GM23338 (cell line): ENCODE data around the gene HOXB3. TPM values are rescaled to one million over a fixed set of nuclear protein-coding genes. Genes with fewer than 3 reads are reported as not detected.

ENCODE experiments used
- ATAC-seq: fragments of 200-7000 bp; cut with Tn5 transposase; 3 replicates; pipeline ENCODE4 v1.9.1; 2020
- DNase-seq: peaks from one replicate; pipeline ENCODE4 v3.0.0-alpha.2; 2015; ENCODE audit warnings: low spot score
- H2AFZ ChIP-seq: fragments of 200-600 bp; sonication (generic); 2 replicates; pipeline ENCODE4 v1.8.0; 2016; ENCODE audit warnings: antibody characterized with exemption, mild to moderate bottlenecking, moderate library complexity
- H3F3A ChIP-seq: fragments of 200-600 bp; sonication (generic); replicated peaks from 2 replicates; pipeline ENCODE4 v1.8.0; 2017; ENCODE audit warnings: antibody characterized with exemption, mixed run types, low read depth
- H3K27ac ChIP-seq: fragments of 200-600 bp; sonication (generic); 2 replicates; pipeline ENCODE4 v1.6.1; 2016; ENCODE audit warnings: low read depth
- H3K27me3 ChIP-seq: fragments of 200-600 bp; sonication (generic); 2 replicates; pipeline ENCODE4 v1.8.0; 2016; ENCODE audit warnings: mild to moderate bottlenecking, mixed run types, moderate library complexity; ENCODE audit not compliant: insufficient read depth
- H3K36me3 ChIP-seq: fragments of 200-600 bp; sonication (generic); 2 replicates; pipeline ENCODE4 v1.8.0; 2016; ENCODE audit warnings: mild to moderate bottlenecking; ENCODE audit not compliant: insufficient read depth
- H3K4me1 ChIP-seq: fragments of 200-600 bp; sonication (generic); 2 replicates; pipeline ENCODE4 v1.8.0; 2016; ENCODE audit warnings: mild to moderate bottlenecking, moderate library complexity; ENCODE audit not compliant: insufficient read depth
- H3K4me2 ChIP-seq: fragments of 200-600 bp; sonication (generic); 2 replicates; pipeline ENCODE4 v1.7.1; 2017; ENCODE audit warnings: mixed run types
- H3K4me3 ChIP-seq: fragments of 200-600 bp; sonication (generic); 2 replicates; pipeline ENCODE4 v1.6.1; 2016; ENCODE audit warnings: mixed run types
- H3K79me2 ChIP-seq: fragments of 200-600 bp; sonication (generic); replicated peaks from 2 replicates; pipeline ENCODE4 v1.8.0; 2017; ENCODE audit warnings: mild to moderate bottlenecking; ENCODE audit not compliant: insufficient read depth
- H3K9me2 ChIP-seq: fragments of 200-600 bp; sonication (generic); 2 replicates; pipeline ENCODE4 v1.8.0; 2017; ENCODE audit not compliant: insufficient read depth
- H4K20me1 ChIP-seq: fragments of 200-600 bp; sonication (generic); replicated peaks from 2 replicates; pipeline ENCODE4 v1.8.0; 2017; ENCODE audit warnings: mild to moderate bottlenecking; ENCODE audit not compliant: insufficient read depth
- H3K27ac Mint-ChIP-seq: 2 replicates; pipeline ENCODE4 v1.8.0; 2020; ENCODE audit warnings: inconsistent platforms, mild to moderate bottlenecking, moderate library complexity, mixed read lengths
- H3K27me3 Mint-ChIP-seq: 3 replicates; pipeline ENCODE4 v1.8.0; 2022; ENCODE audit warnings: low read depth, mild to moderate bottlenecking, moderate library complexity, mixed read lengths, inconsistent platforms; ENCODE audit not compliant: insufficient read depth, poor library complexity
- H3K36me3 Mint-ChIP-seq: 3 replicates; pipeline ENCODE4 v1.8.0; 2021; ENCODE audit warnings: low read depth, mild to moderate bottlenecking, inconsistent platforms, moderate library complexity, mixed read lengths
- H3K4me1 Mint-ChIP-seq: 3 replicates; pipeline ENCODE4 v1.8.0; 2020; ENCODE audit warnings: mild to moderate bottlenecking, inconsistent platforms, mixed read lengths
- H3K4me3 Mint-ChIP-seq: 3 replicates; pipeline ENCODE4 v1.8.0; 2021; ENCODE audit warnings: moderate library complexity, mild to moderate bottlenecking, inconsistent platforms, mixed read lengths
- H3K9me3 Mint-ChIP-seq: 3 replicates; pipeline ENCODE4 v1.8.0; 2020; ENCODE audit warnings: moderate library complexity, mild to moderate bottlenecking, inconsistent platforms, mixed read lengths
- ETS1 ChIP-seq: IDR thresholded peaks from 2 replicates; pipeline ENCODE4 v1.6.1; 2016; ENCODE audit warnings: antibody characterized with exemption
- EZH2 ChIP-seq: fragments of 200-600 bp; sonication (generic); IDR thresholded peaks from one replicate; pipeline ENCODE4 v1.8.0; 2017; ENCODE audit warnings: antibody characterized with exemption, mild to moderate bottlenecking, low read depth; ENCODE audit not compliant: unreplicated experiment
- STAT1 ChIP-seq: IDR thresholded peaks from one replicate; pipeline ENCODE4 v1.6.1; 2016; ENCODE audit warnings: antibody characterized with exemption; ENCODE audit not compliant: unreplicated experiment
- ZNF331 ChIP-seq: fragments of 250-450 bp; sonication (Bioruptor Pico); IDR thresholded peaks from 2 replicates; pipeline ENCODE4 v1.5.0; 2020; ENCODE audit warnings: low read depth, mild to moderate bottlenecking, moderate library complexity
- ZNF462 ChIP-seq: fragments of 250-450 bp; sonication (Bioruptor Pico); IDR thresholded peaks from 2 replicates; pipeline ENCODE4 v1.5.0; 2020; ENCODE audit warnings: mild to moderate bottlenecking, moderate library complexity
- polyA plus RNA-seq: library from polyadenylated mRNA; unstranded; fragments of >200 nt; fragmentation: Nextera tagmentation; extraction: Ambion mirVana; gene quantifications from 2 replicates; pipeline ENCODE4 v1.2.1, GENCODE V29; 2016
- total RNA-seq: library from RNA; depleted of rRNA; stranded (reverse); fragments of >200 nt; shearing (Covaris generic); gene quantifications from 2 replicates; pipeline ENCODE4 v1.2.3, GENCODE V29; 2014

HOXB3 gene
- total and polyA plus RNA-seq, 2 experiments from 2014 or later: 0.17 TPM; not detected in 1

GRCh38 chr17:48563385-48563838 is 26.6 kb downstream of the HOXB3 start:
- no peaks in the 10 kb centered on the region for H3K36me3 Mint-ChIP-seq

More at GRCh38 chr17:48563385-48563838, 26.6 kb downstream of the HOXB3 start:
- H3K4me3 Mint-ChIP-seq: peak overlapping the region; percentile 60
- H3K27ac Mint-ChIP-seq: no peak overlapping the region
- TF ChIP-seq ETS1 (no peak), ZNF331 (CRISPR knock-in tag) (no peak), EZH2 (peak; percentile 77), STAT1 (no peak), ZNF462 (CRISPR knock-in tag) (no peak)
- H3K4me1 Mint-ChIP-seq: peaks cover 20% of the 10 kb centered on the region
- H3K79me2 ChIP-seq: no peaks in the 10 kb centered on the region
- H3K4me1 ChIP-seq: peaks cover 64% of the 10 kb centered on the region
- H3K9me3 Mint-ChIP-seq: no peaks in the 10 kb centered on the region; the same call in 2 of the 3 replicates
- ATAC-seq (no peak), DNase-seq (no peak)
- 0 out of 2 replicates have a peak overlapping the region, but pooled peaks have one; percentile 10 for H3K4me3 ChIP-seq
- no peaks in the 10 kb centered on the region for H3K36me3 ChIP-seq
- H3K27me3 Mint-ChIP-seq: peaks cover 56% of the 10 kb centered on the region
- peaks cover 56% of the 10 kb centered on the region for H3F3A ChIP-seq
- peaks cover 62% of the 10 kb centered on the region for H4K20me1 ChIP-seq
- no peak overlapping the region for H2AFZ ChIP-seq
- H3K27ac ChIP-seq: no peak overlapping the region
- no peak overlapping the region for H3K4me2 ChIP-seq
- H3K27me3 ChIP-seq: peaks cover 100% of the 10 kb centered on the region
- H3K9me2 ChIP-seq: no peaks in the 10 kb centered on the region
